Stimulated activated CD4-positive, alpha-beta T cell treated with anti-CD3 and anti-CD28 coated beads, Interleukin-2, amount 100 ng/mL, for 24 hours (primary cell): ENCODE results near the gene TOR1B.

ENCODE experiments used
- DNase-seq, 2 donors: peaks; one replicate each; pipeline ENCODE4 v3.0.0-alpha.2; 2020

TOR1B gene

DNA sequence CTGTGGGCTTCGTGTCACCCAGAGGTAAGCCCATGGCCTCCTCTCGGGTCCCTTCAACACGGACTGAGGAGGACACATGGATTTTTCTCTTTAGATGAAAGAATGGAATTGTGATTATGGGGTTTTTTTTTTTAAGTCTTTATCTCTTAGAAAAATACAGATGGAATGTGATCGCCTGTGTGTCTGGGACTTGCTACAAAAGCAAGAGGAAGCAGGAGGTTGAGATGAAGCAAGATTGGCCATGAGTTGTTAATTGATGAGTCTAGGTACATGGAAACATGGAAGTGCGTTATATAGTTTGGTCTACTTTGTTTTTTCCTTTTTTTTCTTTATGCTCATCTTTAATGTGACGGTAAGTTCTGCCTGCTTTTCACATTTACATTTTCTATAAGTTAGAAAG, 46.9 kb downstream of the TOR1B start:
- DNase-seq = no peak

DNA sequence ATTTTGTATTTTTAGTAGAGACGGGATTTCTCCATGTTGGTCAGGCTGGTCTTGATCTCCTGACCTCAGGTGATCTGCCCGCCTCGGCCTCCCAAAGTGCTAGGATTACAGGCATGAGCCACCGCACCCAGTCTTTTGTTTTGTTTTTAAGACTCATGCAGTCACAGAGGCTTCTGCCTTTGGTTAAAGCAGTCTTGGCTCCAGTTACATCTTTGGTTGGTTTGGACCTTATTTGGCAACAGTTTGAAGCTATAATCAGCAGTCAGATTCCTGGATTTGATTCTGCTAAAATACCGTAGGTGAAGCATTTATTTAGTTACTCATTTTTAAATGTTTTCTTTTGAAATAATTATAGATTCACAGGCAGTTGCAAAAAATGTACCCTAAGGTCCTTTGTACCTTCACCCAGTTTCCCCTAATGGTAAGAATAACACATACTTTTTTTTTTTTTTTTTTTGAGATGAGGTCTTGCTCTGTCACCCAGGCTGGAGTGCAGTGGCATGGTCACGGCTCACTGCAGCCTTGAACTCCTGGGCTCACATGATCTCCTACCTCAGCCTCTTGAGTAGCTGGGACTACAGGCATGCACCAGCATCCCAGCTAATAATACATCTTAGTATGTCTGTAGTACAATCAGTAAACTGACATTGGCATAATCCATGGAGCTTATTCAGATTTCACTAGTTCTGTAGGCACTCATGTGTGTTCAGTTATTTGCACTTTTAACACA, 48.0 kb downstream of the TOR1B start:
- DNase-seq = no peak

DNA sequence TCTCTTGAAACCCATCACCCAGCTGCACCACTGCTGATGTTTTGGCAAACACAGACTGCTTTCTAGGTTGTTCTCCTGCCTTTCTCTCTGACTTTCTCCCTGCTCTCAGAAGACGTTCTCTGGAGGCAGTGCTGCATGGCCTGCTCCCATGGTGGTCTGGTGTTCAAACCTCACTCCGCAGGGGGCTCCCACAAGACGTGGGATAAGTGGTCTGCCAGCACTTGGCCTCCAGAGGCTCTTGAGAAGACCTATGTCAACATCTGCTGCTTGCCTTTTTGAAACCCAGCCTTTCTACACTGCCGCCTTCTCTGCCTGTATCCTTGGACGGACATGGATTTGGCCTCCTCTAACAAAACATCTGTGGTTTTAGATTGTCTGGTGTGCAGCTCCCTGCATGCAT, 48.8 kb downstream of the TOR1B start:
- DNase-seq = no peak

GRCh38 chr9:129852579-129852978, 49.6 kb downstream of the TOR1B start:
- DNase-seq = no peak

GRCh38 chr9:129853614-129854013, 50.6 kb downstream of the TOR1B start:
- DNase-seq = no peak

- DNase-seq = no peak
These were observed 51.7 kb downstream of the TOR1B start for GRCh38 chr9:129854588-129855110.

DNA sequence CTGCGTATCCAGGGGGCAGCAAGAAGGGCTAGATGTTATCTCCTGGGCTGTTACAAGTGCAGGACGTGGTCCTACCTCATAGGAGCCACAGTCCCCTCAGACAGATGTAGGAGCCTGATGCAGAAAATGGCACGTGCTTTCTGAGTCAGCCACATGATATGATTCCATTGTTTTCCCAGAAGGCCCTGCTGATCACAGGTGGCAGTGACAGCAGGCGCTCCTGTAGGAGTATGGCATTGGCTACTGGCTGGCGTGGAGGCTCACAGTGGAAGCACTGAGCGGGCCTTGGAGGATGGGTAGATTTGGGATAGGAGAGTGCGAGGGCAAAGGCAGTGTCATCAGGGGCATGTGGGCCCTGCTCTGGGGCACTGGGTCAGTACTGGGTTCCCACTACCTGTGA, 54.2 kb downstream of the TOR1B start:
- DNase-seq = no peak

DNA sequence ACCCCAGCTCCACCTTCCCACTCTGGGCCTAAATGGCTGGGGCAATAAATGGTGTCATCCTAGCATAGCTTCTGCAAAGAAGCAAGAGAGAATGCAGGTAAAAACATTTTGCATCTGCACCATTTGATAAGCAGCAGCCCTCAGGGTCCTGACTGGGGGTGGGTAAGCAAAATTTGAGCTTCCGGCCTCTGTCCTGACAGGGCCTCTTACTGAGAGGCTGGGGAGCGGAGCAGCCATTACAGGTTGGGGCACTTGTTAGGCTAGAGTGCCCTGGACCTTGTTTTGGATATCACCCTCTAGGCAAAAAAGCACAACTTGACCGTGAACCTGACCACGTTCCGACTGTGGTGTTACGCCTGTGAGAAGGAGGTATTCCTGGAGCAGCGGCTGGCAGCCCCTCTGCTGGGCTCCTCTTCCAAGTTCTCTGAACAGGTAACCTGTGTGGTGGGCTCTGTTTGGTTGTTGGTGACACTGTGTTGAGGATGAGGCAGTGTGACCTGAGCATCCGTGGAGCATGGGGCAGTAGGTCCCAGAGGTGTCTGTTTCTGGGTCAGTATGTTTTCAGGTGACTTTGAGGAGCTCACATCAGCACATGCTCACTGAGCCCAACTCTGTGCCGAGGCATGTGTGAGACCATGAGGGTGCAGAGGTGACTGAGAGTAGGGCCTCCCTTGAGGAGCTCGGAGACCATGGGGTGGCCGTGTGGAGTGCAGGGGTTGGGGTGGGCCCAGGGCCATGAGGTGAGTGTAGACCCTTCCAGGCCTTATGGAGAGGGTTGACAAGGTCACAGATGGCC, 55.4 kb downstream of the TOR1B start:
- no peak for DNase-seq
